Esophagus squamous epithelium (tissue), 4 donors: ENCODE data around the gene AAGAB.

Source experiments
- POLR2A ChIP-seq, 4 donors: fragments of 450-650 bp; IDR thresholded peaks; one replicate each; pipeline ENCODE4 v1.6.1; 2017; ENCODE audit warnings: antibody characterized with exemption in 4 of 4, mild to moderate bottlenecking in 4 of 4, moderate library complexity in 3 of 4
- TF ChIP-seq, protein P1 (sequence below), 6 experiments: fragments of 450-650 bp in 4 of 6; fragments of 200-600 bp in 2 of 6; sonication (generic) in 2 of 6; IDR thresholded peaks; one replicate each; pipeline ENCODE4 v1.5.1; 2016 to 2019; ENCODE audit warnings: antibody characterized with exemption in 6 of 6, mild to moderate bottlenecking in 4 of 6, moderate library complexity in 4 of 6

DNA sequence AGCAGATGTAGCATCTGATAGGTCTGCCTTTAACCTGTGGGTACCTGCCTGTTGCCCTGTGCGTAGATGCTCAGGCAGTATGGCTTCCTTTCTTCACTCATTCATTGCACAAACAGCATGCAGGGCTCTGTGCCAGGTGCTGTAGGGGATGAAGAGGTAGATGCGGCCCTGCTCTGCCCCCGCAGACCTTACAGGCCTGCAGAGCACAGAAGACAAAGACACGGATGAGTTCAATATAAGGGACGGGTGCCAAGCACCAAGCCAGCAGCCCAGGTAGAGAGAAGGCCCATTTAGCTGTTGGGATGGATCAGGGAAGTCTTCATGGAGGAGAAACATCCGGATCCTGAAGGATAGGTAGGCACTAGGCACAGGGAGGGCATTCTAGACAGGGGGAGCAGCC, 69.4 kb downstream of the AAGAB start:
- TF ChIP-seq, protein P1, sequence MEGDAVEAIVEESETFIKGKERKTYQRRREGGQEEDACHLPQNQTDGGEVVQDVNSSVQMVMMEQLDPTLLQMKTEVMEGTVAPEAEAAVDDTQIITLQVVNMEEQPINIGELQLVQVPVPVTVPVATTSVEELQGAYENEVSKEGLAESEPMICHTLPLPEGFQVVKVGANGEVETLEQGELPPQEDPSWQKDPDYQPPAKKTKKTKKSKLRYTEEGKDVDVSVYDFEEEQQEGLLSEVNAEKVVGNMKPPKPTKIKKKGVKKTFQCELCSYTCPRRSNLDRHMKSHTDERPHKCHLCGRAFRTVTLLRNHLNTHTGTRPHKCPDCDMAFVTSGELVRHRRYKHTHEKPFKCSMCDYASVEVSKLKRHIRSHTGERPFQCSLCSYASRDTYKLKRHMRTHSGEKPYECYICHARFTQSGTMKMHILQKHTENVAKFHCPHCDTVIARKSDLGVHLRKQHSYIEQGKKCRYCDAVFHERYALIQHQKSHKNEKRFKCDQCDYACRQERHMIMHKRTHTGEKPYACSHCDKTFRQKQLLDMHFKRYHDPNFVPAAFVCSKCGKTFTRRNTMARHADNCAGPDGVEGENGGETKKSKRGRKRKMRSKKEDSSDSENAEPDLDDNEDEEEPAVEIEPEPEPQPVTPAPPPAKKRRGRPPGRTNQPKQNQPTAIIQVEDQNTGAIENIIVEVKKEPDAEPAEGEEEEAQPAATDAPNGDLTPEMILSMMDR (IDR thresholded peaks at IDR 0.05) = no peak
- no peak for TF ChIP-seq POLR2A (IDR thresholded peaks at IDR 0.05)
